GM12878 (cell line): ENCODE measurements around the gene MMEL1. TPM values are rescaled to one million over a fixed set of nuclear protein-coding genes. Genes with fewer than 3 reads are reported as not detected.

Experiments
- ATAC-seq: fragments of 200-7000 bp; cut with Tn5 transposase; 3 replicates; pipeline ENCODE4 v1.9.1; 2020; ENCODE audit warnings: mild to moderate bottlenecking, moderate library complexity
- BruUV-seq: library from RNA; stranded (reverse); fragments of 400-500 nt; replicated peaks from 2 replicates; lab custom pipeline; 2021; lab: Mats Ljungman, UMichigan
- CTCF ChIA-PET: fragments of 300-600 bp; sonication (Branson Sonifier 250); formaldehyde crosslinking; extraction: SDS; loops from one replicate; lab custom pipeline; 2021; ENCODE audit warnings: inconsistent platforms; lab: Yijun Ruan, JAX
- POLR2A ChIA-PET: fragments of 350-600 bp; formaldehyde crosslinking; extraction: SDS; loops from one replicate; lab custom pipeline; 2021; ENCODE audit warnings: inconsistent platforms; lab: Charles Lee
- RAD21 ChIA-PET: fragments of 300-600 bp; sonication (Branson Sonifier 250); formaldehyde crosslinking; loops from one replicate; lab custom pipeline; 2023; ENCODE audit warnings: antibody characterized with exemption; ENCODE audit not compliant: unreplicated experiment; lab: Charles Lee
- SMC1A ChIA-PET: fragments of 300-600 bp; sonication (Branson Sonifier 250); formaldehyde crosslinking; loops from one replicate; lab custom pipeline; 2023; ENCODE audit not compliant: unreplicated experiment, uncharacterized antibody; lab: Charles Lee
- DNase-seq: peaks from one replicate; pipeline ENCODE4 v3.0.0-alpha.2; 2011; ENCODE audit warnings: low read depth, low spot score
- FAIRE-seq: peaks from 3 replicates; lab custom pipeline; 2011; peaks lifted over from hg19 to GRCh38; lab: Jason Lieb, UNC
- H2AFZ ChIP-seq: 2 replicates; pipeline ENCODE4 v1.6.0; 2011; ENCODE audit warnings: low read depth, low read length, control low read depth; ENCODE audit not compliant: control insufficient read depth
- H3K27ac ChIP-seq: 2 replicates; pipeline ENCODE4 v1.5.1; 2011; ENCODE audit warnings: control low read depth; ENCODE audit not compliant: control insufficient read depth, insufficient read depth
- H3K27me3 ChIP-seq, 2 experiments: replicated peaks in 1 of 2; 2 replicates each; pipeline versions ENCODE4 v1.6.0 to v1.6.1; 2011; ENCODE audit warnings: low read length in 1 of 2; ENCODE audit not compliant: control insufficient read depth in 2 of 2, insufficient read depth in 2 of 2
- H3K36me3 ChIP-seq, 2 experiments: 2 replicates each; pipeline ENCODE4 v1.5.1; 2011; ENCODE audit warnings: low read length in 1 of 2; ENCODE audit not compliant: control insufficient read depth in 2 of 2, insufficient read depth in 2 of 2
- H3K4me1 ChIP-seq: 2 replicates; pipeline ENCODE4 v1.6.1; 2011; ENCODE audit warnings: mild to moderate bottlenecking, low read length, moderate library complexity, mixed read lengths; ENCODE audit not compliant: control insufficient read depth, insufficient read depth
- H3K4me2 ChIP-seq: 2 replicates; pipeline ENCODE4 v1.6.0; 2011; ENCODE audit warnings: control low read depth; ENCODE audit not compliant: control insufficient read depth, insufficient read depth
- H3K4me3 ChIP-seq: fragments of 200-600 bp; sonication (generic); 2 replicates; pipeline ENCODE4 v1.5.1; 2016
- H3K79me2 ChIP-seq: 2 replicates; pipeline ENCODE4 v1.6.0; 2011; ENCODE audit warnings: low read length; ENCODE audit not compliant: control insufficient read depth, insufficient read depth
- H3K9ac ChIP-seq: 2 replicates; pipeline ENCODE4 v1.8.0; 2011; ENCODE audit warnings: low read length, control low read depth, mixed read lengths; ENCODE audit not compliant: control insufficient read depth, insufficient read depth
- H3K9me3 ChIP-seq: replicated peaks from 3 replicates; pipeline ENCODE4 v1.5.1; 2011; ENCODE audit warnings: mild to moderate bottlenecking, low read length; ENCODE audit not compliant: control insufficient read depth, insufficient read depth
- H4K20me1 ChIP-seq: 2 replicates; pipeline ENCODE4 v1.6.0; 2011; ENCODE audit not compliant: control insufficient read depth, insufficient read depth
- ASH2L ChIP-seq: fragments of 300-600, 200-600 bp; sonication (generic); IDR thresholded peaks from 2 replicates; pipeline ENCODE4 v1.6.1; 2017; ENCODE audit warnings: low read depth, mild to moderate bottlenecking, borderline replicate concordance
- ATF7 ChIP-seq: fragments of 450-650 bp; IDR thresholded peaks from 2 replicates; pipeline ENCODE4 v1.6.1; 2016; ENCODE audit warnings: low read depth, mild to moderate bottlenecking
- CHD1 ChIP-seq: IDR thresholded peaks from 2 replicates; pipeline ENCODE4 v1.6.1; 2012; ENCODE audit warnings: low read depth, low read length, improper control_type of control experiment
- CHD2 ChIP-seq: IDR thresholded peaks from 2 replicates; pipeline ENCODE4 v1.6.1; 2011; ENCODE audit warnings: low read depth, low read length, improper control_type of control experiment, borderline replicate concordance
- CHD4 ChIP-seq: fragments of 200-600 bp; sonication (generic); IDR thresholded peaks from 2 replicates; pipeline ENCODE4 v1.6.1; 2016; ENCODE audit warnings: mild to moderate bottlenecking
- E4F1 ChIP-seq: fragments of 450-650 bp; IDR thresholded peaks from 2 replicates; pipeline ENCODE4 v1.6.1; 2018; ENCODE audit warnings: borderline replicate concordance, mild to moderate bottlenecking; ENCODE audit not compliant: partially characterized antibody
- EED ChIP-seq: sonication (generic); IDR thresholded peaks from 2 replicates; pipeline ENCODE4 v1.6.1; 2016; ENCODE audit warnings: antibody characterized with exemption, low read depth
- ESRRA ChIP-seq: IDR thresholded peaks from 2 replicates; pipeline ENCODE4 v1.6.1; 2012; ENCODE audit warnings: mild to moderate bottlenecking, low read length, improper control_type of control experiment
- MXI1 ChIP-seq: fragments of 150-350 bp; IDR thresholded peaks from 2 replicates; pipeline ENCODE4 v1.6.1; 2011; ENCODE audit warnings: low read depth, mild to moderate bottlenecking, inconsistent platforms, low read length, improper control_type of control experiment
- MYB ChIP-seq: fragments of 150-350 bp; IDR thresholded peaks from 2 replicates; pipeline ENCODE4 v1.6.1; 2014; ENCODE audit warnings: mild to moderate bottlenecking, low read depth, low read length, borderline replicate concordance
- POLR2AphosphoS2 ChIP-seq: IDR thresholded peaks from 2 replicates; pipeline ENCODE4 v1.6.1; 2011; ENCODE audit warnings: low read depth, mild to moderate bottlenecking, low read length, improper control_type of control experiment, moderate library complexity
- RAD21 ChIP-seq: IDR thresholded peaks from 2 replicates; pipeline ENCODE4 v1.6.1; 2011; ENCODE audit warnings: mild to moderate bottlenecking, low read depth, low read length, moderate library complexity; ENCODE audit not compliant: insufficient read depth
- RCOR1 ChIP-seq: conservative IDR thresholded peaks from 2 replicates; pipeline ENCODE4 v1.6.1; 2012; ENCODE audit warnings: low read depth, low read length, improper control_type of control experiment
- RELB ChIP-seq: fragments of 450-650 bp; IDR thresholded peaks from 2 replicates; pipeline ENCODE4 v1.6.1; 2017; ENCODE audit warnings: low read depth, mild to moderate bottlenecking, moderate library complexity
- RUNX3 ChIP-seq: IDR thresholded peaks from 2 replicates; pipeline ENCODE4 v1.6.1; 2012; ENCODE audit warnings: low read length, inconsistent platforms
- SMAD5 ChIP-seq: IDR thresholded peaks from 2 replicates; pipeline ENCODE4 v1.6.1; 2016; ENCODE audit warnings: antibody characterized with exemption, low read depth
- SMC3 ChIP-seq: IDR thresholded peaks from 2 replicates; pipeline ENCODE4 v1.6.1; 2011; ENCODE audit warnings: low read length, improper control_type of control experiment, borderline replicate concordance
- YY1 ChIP-seq: IDR thresholded peaks from 2 replicates; pipeline ENCODE4 v1.6.1; 2011; ENCODE audit warnings: low read depth, mild to moderate bottlenecking, low read length
- ZBTB40 ChIP-seq: fragments of 450-650 bp; IDR thresholded peaks from 2 replicates; pipeline ENCODE4 v1.6.1; 2016; ENCODE audit warnings: mild to moderate bottlenecking, moderate library complexity, borderline replicate concordance
- whole genome bisulfite sequencing: methylation state at CpG from one replicate; pipeline ENCODE4 v1.1.6; 2016; ENCODE audit warnings: low lambda C conversion rate; ENCODE audit not compliant: insufficient replicate concordance, insufficient coverage; ENCODE audit errors: missing lambda C conversion rate; 5-methylcytosine and 5-hydroxymethylcytosine counted together
- in situ Hi-C: fragments of 300-500 bp; cut with MboI; formaldehyde crosslinking; loops from 9 replicates; pipeline ENCODE4 v1.14.3; 2018; ENCODE audit warnings: mixed read lengths
- intact Hi-C: fragments of 100-400 bp; cut with micrococcal nuclease; formaldehyde crosslinking; loops from one replicate; pipeline ENCODE4 v1.14.2; 2022; ENCODE audit not compliant: unreplicated experiment
- polyA plus RNA-seq, 11 experiments: library from polyadenylated mRNA; depleted of rRNA in 4 of 11; unstranded in 6 of 11; stranded (reverse) in 5 of 11; fragments of >200 nt; fragmentation: Nextera tagmentation in 4 of 11; fragmentation: Illumina TruSeq in 1 of 11; extraction: Ambion mirVana in 4 of 11; extraction: Trizol in 1 of 11; gene quantifications; 1 replicate in 1 of 11; 2 replicates in 10 of 11; pipeline versions ENCODE4 v1.2.1 to v1.2.3, GENCODE V29; 2011 to 2016; ENCODE audit warnings: inconsistent platforms in 2 of 11, missing spikeins in 2 of 11, low read depth in 1 of 11
- total RNA-seq, 4 experiments: library from RNA; depleted of rRNA in 3 of 4; stranded (reverse); fragments of >200 nt in 3 of 4; fragmentation: Illumina TruSeq in 1 of 4; extraction: Trizol in 1 of 4; gene quantifications; 2 replicates each; pipeline versions ENCODE4 v1.2.1 to v1.2.3, GENCODE V29; 2013 to 2021

The MMEL1 gene
- total and polyA plus RNA-seq, 10 of the 15 experiments (the other 5 are each of a cell fraction or from before 2014, with no cell fraction given): 0.11 TPM; not detected in 9

GRCh38 chr1:2645143-2645542, 12.3 kb upstream of the MMEL1 start:
- Histone ChIP-seq H3K36me3 (no peaks in the 10 kb centered on the region), H4K20me1 (no peaks in the 10 kb centered on the region)
- TF ChIP-seq RAD21: no peak
- no peak for TF ChIP-seq SMAD5
- TF ChIP-seq YY1: no peak
- TF ChIP-seq RCOR1: no peak
- no peak for TF ChIP-seq RELB
- TF ChIP-seq ASH2L: no peak
- TF ChIP-seq ESRRA: no peak
- TF ChIP-seq SMC3: no peak
- TF ChIP-seq EED: no peak
- no peak for TF ChIP-seq ATF7
- TF ChIP-seq ZBTB40: no peak
- no peak for TF ChIP-seq CHD2
- no peak for TF ChIP-seq RUNX3
- TF ChIP-seq POLR2AphosphoS2: no peak
- no peak for TF ChIP-seq E4F1
- TF ChIP-seq CHD1: no peak
- no peak for TF ChIP-seq MXI1
- no peak for TF ChIP-seq CHD4
- TF ChIP-seq MYB: no peak
- TF ChIP-seq, all 136 proteins: peak for 0
- no peak for DNase-seq
- Histone ChIP-seq H3K27me3 (no peaks in the 10 kb centered on the region), H3K4me3 (no peak overlapping the region), H3K4me1 (peaks cover 6% of the 10 kb centered on the region), H3K4me2 (no peak overlapping the region), H2AFZ (no peak overlapping the region), H3K27ac (no peak overlapping the region), H3K79me2 (peaks cover 4% of the 10 kb centered on the region), H3K9ac (no peak overlapping the region), H3K9me3 (peaks cover 5% of the 10 kb centered on the region; the same call in 2 of the 3 replicates)
- FAIRE-seq: no peak
- no TSS peak for BruUV-seq
- ChIA-PET POLR2A (no interaction called here), CTCF (no interaction called here), RAD21 (no interaction called here), SMC1A (no interaction called here)
- in situ Hi-C loops (no loop called here), intact Hi-C loops (no loop called here)
- ATAC-seq: no peak
- WGBS: 63% methylated on average over 14 of the region's 14 CpGs
